Stimulated activated CD8-positive, alpha-beta memory T cell treated with anti-CD3 and anti-CD28 coated beads, Interleukin-4, amount 100 ng/mL, for 24 hours (primary cell): ENCODE results near the gene CRAMP1.

ENCODE experiments used
- DNase-seq: peaks from one replicate; pipeline ENCODE4 v3.0.0-alpha.2; 2020; ENCODE audit warnings: low read depth

The CRAMP1 gene

GRCh38 chr16:1596516-1596915, 15.6 kb upstream of the CRAMP1 start:
- no peak for DNase-seq

GRCh38 chr16:1597154-1597553, 15.0 kb upstream of the CRAMP1 start:
- no peak for DNase-seq

- DNase-seq, result no peak
Observed at GRCh38 chr16:1601031-1601430, 11.1 kb upstream of the CRAMP1 start.

- no peak for DNase-seq
Observed at GRCh38 chr16:1601489-1601888, 10.7 kb upstream of the CRAMP1 start.

GRCh38 chr16:1602285-1602684, 9.9 kb upstream of the CRAMP1 start:
- no peak for DNase-seq

- DNase-seq, result no peak
Observed at GRCh38 chr16:1606774-1607173, 5.4 kb upstream of the CRAMP1 start.

GRCh38 chr16:1607971-1608370, 4.2 kb upstream of the CRAMP1 start:
- no peak for DNase-seq

- DNase-seq, result peak; percentile 86
Observed at GRCh38 chr16:1610071-1610898, 1.9 kb upstream of the CRAMP1 start.

GRCh38 chr16:1610899-1611632, 1.1 kb upstream of the CRAMP1 start:
- peak; percentile 2 for DNase-seq

GRCh38 chr16:1613211-1613622, 1.1 kb downstream of the CRAMP1 start:
- DNase-seq, result no peak

- no peak for DNase-seq
Observed at GRCh38 chr16:1613728-1614455, 1.7 kb downstream of the CRAMP1 start.

GRCh38 chr16:1614456-1615102, 2.4 kb downstream of the CRAMP1 start:
- no peak for DNase-seq

GRCh38 chr16:1615761-1616160, 3.6 kb downstream of the CRAMP1 start:
- no peak for DNase-seq

- DNase-seq, result no peak
Observed at GRCh38 chr16:1619976-1620375, 7.8 kb downstream of the CRAMP1 start.

- DNase-seq, result no peak
Observed at GRCh38 chr16:1620391-1620790, 8.2 kb downstream of the CRAMP1 start.

- DNase-seq, result no peak
Observed at GRCh38 chr16:1621851-1622250, 9.7 kb downstream of the CRAMP1 start.

- DNase-seq, result no peak
Observed at GRCh38 chr16:1626327-1626726, 14.2 kb downstream of the CRAMP1 start.

GRCh38 chr16:1626776-1627175, 14.6 kb downstream of the CRAMP1 start:
- DNase-seq, result no peak

GRCh38 chr16:1630450-1631213, 18.5 kb downstream of the CRAMP1 start:
- no peak for DNase-seq

- DNase-seq, result no peak
Observed at GRCh38 chr16:1631230-1631629, 19.1 kb downstream of the CRAMP1 start.

GRCh38 chr16:1631931-1632637, 19.9 kb downstream of the CRAMP1 start:
- no peak for DNase-seq
